CD4-positive, alpha-beta T cell treated with Interleukin-4 for 4 hours (primary cell): ENCODE measurements around the gene ZNF417.
"Not testable (repeated sequence)": the region's sequence is repeated elsewhere in the genome, so short reads cannot be mapped to it uniquely, and the experiment has no call there.

Source experiments
- DNase-seq: peaks from one replicate; pipeline ENCODE4 v3.0.0-alpha.2; 2020

ZNF417 gene

DNA sequence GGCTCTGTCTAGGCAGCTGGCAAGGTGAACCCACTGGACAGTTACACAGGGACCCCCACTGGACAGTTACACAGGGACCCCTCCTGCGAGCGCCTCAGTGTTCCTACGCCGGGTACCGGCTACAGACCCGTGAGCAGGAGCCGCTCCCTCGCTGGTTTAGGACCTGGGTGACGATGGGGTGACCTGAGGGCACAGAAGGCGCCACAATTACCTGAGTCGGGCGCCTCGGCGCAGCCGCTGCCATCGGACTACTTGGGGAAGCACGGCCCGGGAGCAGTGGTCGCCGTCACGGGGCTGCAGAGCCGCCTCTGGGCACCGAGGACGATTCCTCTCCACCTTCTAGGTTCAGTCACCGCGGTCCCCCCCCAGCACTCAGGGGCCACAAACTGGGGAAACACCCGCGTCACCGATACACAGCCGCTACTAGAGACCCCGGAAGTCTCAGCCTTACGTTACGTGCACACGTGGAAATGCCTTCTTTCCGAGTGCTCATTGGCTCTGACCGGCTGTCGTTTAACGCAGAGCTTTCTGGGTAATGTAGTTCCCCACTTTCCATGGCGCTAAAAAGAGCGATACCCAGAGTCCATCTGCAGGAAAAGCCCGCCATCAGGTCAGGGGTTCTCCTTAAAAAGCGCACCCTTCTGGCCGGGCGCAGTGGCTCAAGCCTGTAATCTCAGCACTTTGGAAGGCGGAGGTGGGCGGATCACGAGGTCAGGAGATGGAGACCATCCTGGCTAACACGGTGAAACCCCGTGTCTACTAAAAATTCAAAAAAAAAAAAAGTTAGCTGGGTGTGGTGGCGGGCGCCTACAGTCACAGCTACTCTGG lies at the start of gene ZNF417:
ZNF417 (minus strand) TSS at position 425 of the 828 bp plus-strand sequence; CDS start at position 244, 181 bp downstream.
- DNase-seq, result peak; percentile 92

GRCh38 chr19:57964761-57965160 lies 48.4 kb upstream of the ZNF417 start:
- no peak for DNase-seq

- no peak for DNase-seq
Observed at GRCh38 chr19:57961785-57962184, 45.4 kb upstream of the ZNF417 start.

GRCh38 chr19:57954996-57955395 lies 38.6 kb upstream of the ZNF417 start:
- no peak for DNase-seq

DNA sequence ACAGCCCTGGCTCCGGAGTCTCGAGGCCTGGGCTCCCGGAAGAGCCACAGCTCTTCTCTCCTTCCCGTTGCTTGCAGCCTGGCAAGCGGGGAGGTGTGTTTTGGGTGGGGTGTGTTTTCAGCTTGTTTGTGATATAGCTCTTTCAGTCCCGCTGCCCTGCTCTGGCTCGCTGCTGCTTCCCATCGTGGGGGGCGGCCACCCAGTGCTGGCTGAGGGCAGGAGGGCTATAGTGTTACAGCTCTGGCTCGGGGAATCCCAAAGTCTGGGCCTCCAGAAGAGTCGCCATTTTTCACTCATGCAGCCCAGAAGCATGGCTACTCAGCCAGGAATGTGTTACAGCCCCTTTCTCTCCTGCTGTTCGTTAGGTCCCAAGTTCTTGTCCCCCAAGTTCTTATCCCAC lies 33.3 kb upstream of the ZNF417 start:
- DNase-seq, result no peak

DNA sequence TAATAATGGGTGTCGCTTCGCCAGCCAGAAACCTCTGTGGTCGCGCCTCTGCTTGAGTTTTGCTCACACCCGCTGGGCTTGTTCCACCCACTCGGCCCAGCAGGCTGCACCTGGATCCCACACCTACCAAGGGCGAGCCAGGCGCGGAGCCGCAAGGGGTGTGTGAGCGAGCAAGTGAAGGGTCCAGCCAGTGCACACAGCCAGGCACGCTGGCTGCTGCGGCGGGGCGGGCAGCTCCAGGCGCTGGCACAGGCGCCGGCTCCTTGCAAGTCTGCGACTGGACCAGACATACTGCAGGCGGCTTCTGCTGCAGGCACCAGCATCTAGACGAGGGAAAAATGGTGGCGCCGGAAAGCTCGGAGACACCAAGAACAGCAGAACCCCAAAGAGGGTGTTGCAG lies 32.9 kb upstream of the ZNF417 start:
- no peak for DNase-seq

- DNase-seq, result peak; percentile 92
Observed at GRCh38 chr19:57947419-57948134, 31.2 kb upstream of the ZNF417 start, which contains the start of gene ZNF256. Gene ZNF256, minus strand, starts transcription at chr19:57947706. Its CDS starts 232 bp downstream, at chr19:57947474.

DNA sequence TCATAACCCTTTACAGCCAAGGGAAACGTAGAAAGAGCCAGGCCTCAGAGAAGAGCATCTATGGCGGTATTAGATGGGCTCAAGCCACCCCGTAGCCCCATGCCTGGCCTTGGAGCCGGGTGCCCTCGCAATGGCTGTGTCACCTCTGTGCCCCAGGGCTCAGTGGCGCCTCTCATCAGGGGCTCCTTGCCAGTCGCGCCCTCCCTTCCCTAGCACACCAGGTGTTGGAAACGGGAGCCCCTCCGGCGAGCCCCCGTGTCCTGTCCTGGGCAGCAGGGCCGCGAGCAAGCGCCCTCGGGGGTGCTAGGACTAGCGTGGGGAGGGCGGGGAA lies 30.7 kb upstream of the ZNF417 start:
- no peak for DNase-seq

DNA sequence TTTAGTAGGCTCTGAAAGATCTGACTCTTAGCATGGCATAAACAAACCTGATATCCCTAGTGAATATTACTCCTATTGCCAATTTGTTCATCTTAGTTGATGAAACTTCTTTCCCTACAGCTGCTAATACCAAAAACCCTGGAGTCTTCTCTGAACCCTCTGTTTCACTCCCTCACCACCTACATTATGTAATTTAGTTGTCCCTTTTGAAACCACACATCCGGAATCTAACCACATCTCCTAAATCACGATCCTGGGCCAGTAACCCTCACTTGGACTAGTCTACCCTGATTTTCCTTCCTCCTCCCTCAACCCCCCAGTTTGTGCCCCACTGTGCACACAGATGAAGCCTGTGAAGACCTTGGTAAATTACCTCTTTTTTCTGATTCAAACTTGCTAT lies 29.9 kb upstream of the ZNF417 start:
- DNase-seq, result no peak

DNA sequence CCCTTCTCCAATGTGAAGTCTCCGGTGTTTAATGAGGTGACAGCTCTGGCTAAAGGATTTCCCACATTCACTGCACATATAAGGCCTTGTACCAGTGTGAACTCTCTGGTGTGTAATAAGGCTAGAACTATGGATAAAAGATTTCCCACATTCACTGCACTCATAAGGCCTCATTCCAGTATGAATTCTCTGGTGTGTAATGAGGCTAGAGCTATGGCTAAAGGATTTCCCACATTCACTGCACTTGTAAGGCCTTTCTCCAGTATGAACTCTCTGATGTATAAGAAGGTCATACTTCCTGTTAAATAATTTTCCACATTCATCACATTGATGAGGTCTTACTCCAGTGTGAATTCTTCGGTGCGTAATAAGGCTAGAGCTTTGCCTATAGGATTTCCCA lies 25.2 kb upstream of the ZNF417 start:
- DNase-seq, result no peak

DNA sequence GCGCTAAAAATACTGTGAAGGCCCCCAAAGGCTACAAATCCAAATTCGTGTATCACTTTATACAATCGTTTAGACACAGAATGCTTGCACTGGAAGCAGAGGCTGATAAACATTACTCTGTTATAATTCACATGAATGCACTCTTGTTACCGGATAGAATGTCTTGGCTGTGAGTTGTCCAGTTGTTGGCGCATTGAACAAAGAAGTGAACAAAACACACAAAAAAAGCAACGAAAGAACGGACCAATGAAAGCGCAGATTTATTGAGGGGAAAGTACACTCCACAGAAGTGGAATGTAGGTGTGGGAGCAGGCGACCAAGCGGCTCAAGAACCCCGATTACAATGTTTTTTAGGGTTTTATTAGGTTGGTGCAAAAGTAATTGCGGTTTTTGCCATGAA lies 19.3 kb upstream of the ZNF417 start:
- no peak for DNase-seq

GRCh38 chr19:57934820-57935665 lies 18.7 kb upstream of the ZNF417 start, which contains the start of gene ZNF418:
Gene ZNF418, minus strand, starts transcription at chr19:57935402. Its CDS starts 1,580 bp downstream, at chr19:57933822.
- peak; percentile 57 for DNase-seq

DNA sequence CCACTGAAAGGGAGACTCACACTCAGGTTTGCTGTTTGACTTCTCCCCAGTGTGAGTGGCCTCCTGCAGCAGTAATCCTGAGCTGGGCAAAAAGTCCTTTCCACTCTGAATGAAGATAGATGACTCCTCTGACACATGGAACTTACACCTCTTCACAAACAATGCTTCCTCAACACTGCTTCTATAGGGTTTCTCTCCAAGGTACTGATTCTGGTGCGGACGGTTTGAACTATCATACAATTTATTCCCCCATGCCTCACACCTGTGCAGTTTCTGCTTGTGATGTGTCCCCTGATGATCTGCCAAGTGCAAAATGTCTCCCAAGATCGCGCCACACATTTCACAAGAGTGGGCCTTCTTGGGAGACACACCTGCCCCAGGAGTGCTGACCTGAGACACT lies 11.2 kb upstream of the ZNF417 start:
- DNase-seq, result no peak

GRCh38 chr19:57914531-57914930 lies 1.9 kb downstream of the ZNF417 start:
- no peak for DNase-seq

GRCh38 chr19:57907394-57907793 lies 9.0 kb downstream of the ZNF417 start:
- no peak for DNase-seq

GRCh38 chr19:57905258-57905657 lies 11.1 kb downstream of the ZNF417 start:
- no peak for DNase-seq

DNA sequence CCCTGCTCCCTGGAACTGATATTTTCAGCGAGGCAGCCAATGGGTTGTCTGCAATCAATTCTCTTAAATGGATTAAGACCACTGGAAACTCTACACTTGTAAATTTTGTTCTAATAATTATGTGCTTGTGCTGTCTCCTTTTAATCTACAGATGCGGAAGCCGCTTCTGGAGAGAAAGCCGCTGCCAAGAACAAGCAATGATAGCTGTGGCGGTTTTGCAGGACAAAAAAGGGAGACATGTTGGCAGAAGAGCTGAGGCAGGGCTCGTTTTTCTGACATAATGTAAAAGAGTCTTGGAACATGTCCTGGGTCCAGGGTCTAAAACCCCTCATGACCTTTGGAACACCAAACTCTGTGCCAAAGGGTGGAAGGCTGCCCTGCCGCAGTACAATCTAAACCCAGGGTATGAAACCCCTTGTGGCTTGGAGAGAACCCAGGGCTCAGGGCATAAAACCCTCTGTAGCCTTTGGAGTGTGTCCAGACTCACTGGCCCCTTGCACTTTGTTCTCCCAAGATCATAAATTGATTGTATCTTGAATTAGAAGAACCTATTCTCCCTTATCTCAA lies 12.7 kb downstream of the ZNF417 start:
- no peak for DNase-seq

GRCh38 chr19:57900311-57900710 lies 16.1 kb downstream of the ZNF417 start:
- DNase-seq, result no peak

DNA sequence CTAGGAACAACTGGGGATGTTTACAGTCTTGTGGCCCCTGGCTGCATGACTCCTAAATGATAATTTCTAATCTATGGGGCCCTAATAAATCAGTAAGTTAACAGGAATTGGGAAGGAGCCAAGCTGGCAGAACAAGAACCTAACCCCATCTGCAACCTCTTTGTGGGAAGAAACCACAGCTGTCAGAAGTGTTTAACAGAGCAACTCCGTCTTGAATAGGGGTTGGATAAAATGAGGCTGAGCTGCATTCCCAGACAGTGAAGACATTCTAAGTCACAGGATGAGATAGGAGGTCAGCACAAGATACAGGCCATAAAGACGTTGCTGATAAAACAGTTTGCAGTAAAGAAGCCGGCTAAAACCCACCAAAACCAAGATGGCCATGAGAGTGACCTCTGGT lies 25.7 kb downstream of the ZNF417 start:
- DNase-seq, result not testable (repeated sequence)

- DNase-seq, result peak; percentile 86
Observed at GRCh38 chr19:57888560-57889231, 27.7 kb downstream of the ZNF417 start, which contains the start of gene ZNF814. Gene ZNF814, minus strand, starts transcription at chr19:57889037. Its CDS starts 235 bp downstream, at chr19:57888802.

- no peak for DNase-seq
Observed at GRCh38 chr19:57888107-57888559, 28.3 kb downstream of the ZNF417 start.
